Fibroblast of lung (primary cell): ENCODE data around the gene HSPG2. TPM values are rescaled to one million over a fixed set of nuclear protein-coding genes. Genes with fewer than 3 reads are reported as not detected.

Source experiments
- DNase-seq, 2 donors: peaks; one replicate each; pipeline versions ENCODE4 v3.0.0 to v3.0.0-alpha.2; 2010; ENCODE audit warnings: low read depth in 2 of 2
- H2AFZ ChIP-seq: 2 replicates; pipeline ENCODE4 v1.5.1; 2012; ENCODE audit warnings: low read length, control low read depth, inconsistent platforms
- H3K27ac ChIP-seq: 2 replicates; pipeline ENCODE4 v1.5.1; 2011; ENCODE audit warnings: low read length, control low read depth; ENCODE audit not compliant: insufficient read depth
- H3K27me3 ChIP-seq: 2 replicates; pipeline ENCODE4 v1.5.1; 2011; ENCODE audit warnings: mild to moderate bottlenecking, low read length; ENCODE audit not compliant: control insufficient read depth, insufficient read depth
- H3K36me3 ChIP-seq: 2 replicates; pipeline ENCODE4 v1.5.1; 2011; ENCODE audit warnings: low read length; ENCODE audit not compliant: control insufficient read depth, insufficient read depth
- H3K4me1 ChIP-seq: 2 replicates; pipeline ENCODE4 v1.5.1; 2011; ENCODE audit warnings: low read length; ENCODE audit not compliant: control insufficient read depth, insufficient read depth; ENCODE audit errors: extremely low read depth
- H3K4me2 ChIP-seq: 2 replicates; pipeline ENCODE4 v1.5.1; 2011; ENCODE audit warnings: low read length, control low read depth; ENCODE audit not compliant: insufficient read depth; ENCODE audit errors: extremely low read depth
- H3K4me3 ChIP-seq, 4 experiments: fragments of 200-600 bp in 1 of 4; sonication (generic) in 1 of 4; replicated peaks in 1 of 4; 2 replicates each; pipeline ENCODE4 v1.5.1; 2011 to 2016; ENCODE audit warnings: low read length in 4 of 4, low read depth in 3 of 4, mild to moderate bottlenecking in 3 of 4, control low read depth in 2 of 4, inconsistent platforms in 1 of 4, mixed read lengths in 1 of 4; ENCODE audit not compliant: insufficient read depth in 1 of 4; ENCODE audit errors: control extremely low read depth in 1 of 4
- H3K79me2 ChIP-seq: 2 replicates; pipeline ENCODE4 v1.5.1; 2012; ENCODE audit warnings: mild to moderate bottlenecking, low read length, inconsistent platforms; ENCODE audit not compliant: control insufficient read depth, insufficient read depth
- H3K9ac ChIP-seq: 2 replicates; pipeline ENCODE4 v1.5.1; 2011; ENCODE audit warnings: mild to moderate bottlenecking, low read length, control low read depth; ENCODE audit not compliant: insufficient read depth
- H3K9me3 ChIP-seq: 2 replicates; pipeline ENCODE4 v1.5.1; 2012; ENCODE audit warnings: low read depth, low read length; ENCODE audit not compliant: control insufficient read depth, insufficient read depth
- H4K20me1 ChIP-seq: 2 replicates; pipeline ENCODE4 v1.5.1; 2011; ENCODE audit warnings: low read length; ENCODE audit not compliant: control insufficient read depth, insufficient read depth; ENCODE audit errors: extremely low read depth
- CTCF ChIP-seq, 2 donors: IDR thresholded peaks in 1 of 2; conservative IDR thresholded peaks in 1 of 2; 1 replicate in 1 of 2; 2 replicates in 1 of 2; pipeline ENCODE4 v1.5.1; 2011 to 2012; ENCODE audit warnings: low read length in 2 of 2, control low read depth in 1 of 2, inconsistent platforms in 1 of 2, low read depth in 1 of 2, mild to moderate bottlenecking in 1 of 2
- EZH2 ChIP-seq: IDR thresholded peaks from 2 replicates; pipeline ENCODE4 v1.5.1; 2012; ENCODE audit warnings: low read length, control low read depth, mild to moderate bottlenecking; ENCODE audit errors: missing control alignments
- polyA plus RNA-seq, 2 donors: library from polyadenylated mRNA; depleted of rRNA in 1 of 2; stranded (reverse) in 1 of 2; unstranded in 1 of 2; fragments of >200 nt; gene quantifications; 2 replicates each; pipeline ENCODE4 v1.2.1, GENCODE V29; 2011 to 2012; ENCODE audit warnings: missing spikeins in 1 of 2
- total RNA-seq: library from RNA; depleted of rRNA; stranded (reverse); fragments of >200 nt; gene quantifications from 2 replicates; pipeline ENCODE4 v1.2.1, GENCODE V29; 2014

The HSPG2 gene
- total and polyA plus RNA-seq, 2 donors (not counting 1 experiment from before 2014, with no cell fraction given): 40.7 to 88.4 TPM

GRCh38 chr1:21897844-21898243 lies 39.3 kb downstream of the HSPG2 start:
- Histone ChIP-seq H3K4me3 (no peak overlapping the region), H3K27me3 (no peaks in the 10 kb centered on the region), H3K4me1 (peaks cover 38% of the 10 kb centered on the region), H3K4me2 (no peak overlapping the region), H3K9ac (no peak overlapping the region), H4K20me1 (no peaks in the 10 kb centered on the region), H3K36me3 (peaks cover 15% of the 10 kb centered on the region), H2AFZ (no peak overlapping the region), H3K9me3 (no peaks in the 10 kb centered on the region), H3K27ac (no peak overlapping the region), H3K79me2 (peaks cover 29% of the 10 kb centered on the region)
- TF ChIP-seq EZH2 (no peak), CTCF (conservative IDR thresholded peaks at IDR 0.05 in 1 of 2, IDR thresholded peaks at IDR 0.05 in 1 of 2; ENCODE audit: low read depth in 1 of 2, low read length in 2 of 2) (no peak)
- no peak for DNase-seq

- peak in 1 of 2 donors; percentile 35 for DNase-seq
- Histone ChIP-seq H3K79me2 (peaks cover 21% of the 10 kb centered on the region), H3K4me3 (no peak overlapping the region), H3K4me1 (peaks cover 35% of the 10 kb centered on the region), H3K4me2 (no peak overlapping the region), H3K36me3 (peaks cover 15% of the 10 kb centered on the region), H3K27me3 (no peaks in the 10 kb centered on the region), H2AFZ (no peak overlapping the region), H3K27ac (peak overlapping the region; percentile 33), H3K9me3 (no peaks in the 10 kb centered on the region), H3K9ac (no peak overlapping the region), H4K20me1 (no peaks in the 10 kb centered on the region)
- TF ChIP-seq CTCF (conservative IDR thresholded peaks at IDR 0.05 in 1 of 2, IDR thresholded peaks at IDR 0.05 in 1 of 2; ENCODE audit: low read depth in 1 of 2, low read length in 2 of 2) (no peak), EZH2 (no peak)
Measured at GRCh38 chr1:21896652-21897532, 40.2 kb downstream of the HSPG2 start.

- H3K27ac ChIP-seq: peak overlapping the region; percentile 33
- no peak overlapping the region for H3K4me3 ChIP-seq
- H2AFZ ChIP-seq: no peak overlapping the region
- no peaks in the 10 kb centered on the region for H3K9me3 ChIP-seq
- peaks cover 15% of the 10 kb centered on the region for H3K36me3 ChIP-seq
- TF ChIP-seq CTCF (conservative IDR thresholded peaks at IDR 0.05 in 1 of 2, IDR thresholded peaks at IDR 0.05 in 1 of 2; ENCODE audit: low read depth in 1 of 2, low read length in 2 of 2): no peak
- no peak for TF ChIP-seq EZH2
- no peak overlapping the region for H3K4me2 ChIP-seq
- H3K27me3 ChIP-seq: no peaks in the 10 kb centered on the region
- no peak overlapping the region for H3K9ac ChIP-seq
- H3K4me1 ChIP-seq: peaks cover 28% of the 10 kb centered on the region
- H4K20me1 ChIP-seq: no peaks in the 10 kb centered on the region
- DNase-seq: no peak
- H3K79me2 ChIP-seq: peaks cover 16% of the 10 kb centered on the region
Measured at GRCh38 chr1:21896026-21896425, 41.1 kb downstream of the HSPG2 start.
